ENCODE measurements around the gene KIRREL3. TPM values are rescaled to one million over a fixed set of nuclear protein-coding genes. Genes with fewer than 3 reads are reported as not detected.

The KIRREL3 gene
- polyA plus RNA-seq, 1 donor (not counting 4 experiments of a cell fraction or from before 2014, with no cell fraction given): 0.04 TPM

DNA sequence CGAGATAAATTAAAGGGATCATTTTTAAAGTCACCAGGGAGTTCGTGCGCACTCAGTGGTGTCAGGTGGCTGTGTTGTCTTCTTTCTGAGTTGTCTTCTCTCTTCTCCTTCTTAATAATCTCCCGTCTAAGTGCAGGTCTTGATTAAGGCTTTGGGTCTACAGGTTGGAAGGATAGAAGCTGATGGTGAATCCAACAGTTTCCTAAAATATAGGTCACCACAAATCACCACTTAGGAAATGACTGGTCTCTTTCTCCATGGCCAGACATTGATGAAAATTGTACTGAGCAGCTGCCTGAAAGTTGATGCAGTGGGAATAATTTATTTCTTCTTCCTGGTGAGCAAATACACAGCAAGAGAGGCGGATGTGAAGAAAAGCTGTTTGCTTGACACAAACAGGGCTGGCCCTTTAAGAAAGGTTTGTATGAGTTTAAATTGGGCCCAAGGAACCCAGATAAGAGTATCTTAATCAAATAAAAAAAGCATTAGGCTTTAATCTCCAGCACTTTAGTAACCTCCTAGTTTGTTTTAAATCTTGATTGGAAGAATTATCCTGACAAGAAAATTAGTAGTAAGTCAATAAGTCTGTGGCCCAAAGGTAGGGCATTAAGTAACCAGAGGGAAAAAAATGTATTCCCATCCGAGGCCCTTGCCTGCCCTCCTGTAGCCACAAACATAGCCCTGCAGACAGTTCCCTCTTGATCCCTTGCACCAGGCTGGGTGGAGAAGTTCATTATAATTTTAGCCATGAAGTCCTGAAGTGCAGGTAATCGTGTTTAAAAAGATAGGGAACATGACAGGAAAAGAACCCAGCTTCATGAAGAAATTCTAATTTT, 245.8 kb downstream of the KIRREL3 start:
- Histone ChIP-seq H3K9ac (ENCODE audit: control insufficient read depth, extremely low read depth, insufficient read depth, low read length) (no peak overlapping the region), H2AFZ (ENCODE audit: control insufficient read depth, low read length) (no peak overlapping the region), H3K4me2 (ENCODE audit: control insufficient read depth, extremely low read depth, insufficient read depth, low read depth, low read length) (no peak overlapping the region), H3K9me3 (ENCODE audit: control insufficient read depth, low read depth, low read length) (no peaks in the 10 kb centered on the region), H3K4me3 (ENCODE audit: control insufficient read depth in 2 of 3, extremely low read depth in 1 of 3, insufficient read depth in 2 of 3, low read depth in 1 of 3, low read length in 3 of 3) (no peak overlapping the region), H3K4me1 (ENCODE audit: control insufficient read depth, extremely low read depth, insufficient read depth, low read length) (no peaks in the 10 kb centered on the region), H3K79me2 (ENCODE audit: control insufficient read depth, insufficient read depth, low read length) (no peaks in the 10 kb centered on the region), H3K27me3 (ENCODE audit: control insufficient read depth, extremely low read depth, insufficient read depth, low read length) (no peaks in the 10 kb centered on the region), H3K9me1 (ENCODE audit: control insufficient read depth, extremely low read depth, insufficient read depth, low read length) (no peaks in the 10 kb centered on the region), H3K27ac (ENCODE audit: control insufficient read depth, insufficient read depth, low read length) (no peak overlapping the region), H4K20me1 (ENCODE audit: control insufficient read depth, extremely low read depth, insufficient read depth, low read length) (no peaks in the 10 kb centered on the region), H3K36me3 (ENCODE audit: control insufficient read depth in 2 of 2, extremely low read depth in 1 of 2, insufficient read depth in 2 of 2, low read length in 2 of 2) (no peaks in the 10 kb centered on the region)
- FAIRE-seq (no peak), DNase-seq (ENCODE audit: low read depth, low spot score) (no peak)
- TF ChIP-seq EZH2 (IDR thresholded peaks at IDR 0.05; ENCODE audit: low read length): no peak
- TF ChIP-seq, protein P1, sequence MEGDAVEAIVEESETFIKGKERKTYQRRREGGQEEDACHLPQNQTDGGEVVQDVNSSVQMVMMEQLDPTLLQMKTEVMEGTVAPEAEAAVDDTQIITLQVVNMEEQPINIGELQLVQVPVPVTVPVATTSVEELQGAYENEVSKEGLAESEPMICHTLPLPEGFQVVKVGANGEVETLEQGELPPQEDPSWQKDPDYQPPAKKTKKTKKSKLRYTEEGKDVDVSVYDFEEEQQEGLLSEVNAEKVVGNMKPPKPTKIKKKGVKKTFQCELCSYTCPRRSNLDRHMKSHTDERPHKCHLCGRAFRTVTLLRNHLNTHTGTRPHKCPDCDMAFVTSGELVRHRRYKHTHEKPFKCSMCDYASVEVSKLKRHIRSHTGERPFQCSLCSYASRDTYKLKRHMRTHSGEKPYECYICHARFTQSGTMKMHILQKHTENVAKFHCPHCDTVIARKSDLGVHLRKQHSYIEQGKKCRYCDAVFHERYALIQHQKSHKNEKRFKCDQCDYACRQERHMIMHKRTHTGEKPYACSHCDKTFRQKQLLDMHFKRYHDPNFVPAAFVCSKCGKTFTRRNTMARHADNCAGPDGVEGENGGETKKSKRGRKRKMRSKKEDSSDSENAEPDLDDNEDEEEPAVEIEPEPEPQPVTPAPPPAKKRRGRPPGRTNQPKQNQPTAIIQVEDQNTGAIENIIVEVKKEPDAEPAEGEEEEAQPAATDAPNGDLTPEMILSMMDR (optimal IDR thresholded peaks at IDR 0.05 in 1 of 3, IDR thresholded peaks at IDR 0.05 in 1 of 3, conservative IDR thresholded peaks at IDR 0.05 in 1 of 3; ENCODE audit: extremely low read depth in 1 of 3, insufficient read depth in 2 of 3, low read length in 3 of 3): no peak
- dilution Hi-C loops (cut with MboI; ENCODE audit: extremely low pct_ligation_motif_present, low sequenced_read_pairs): no loop called here

DNA sequence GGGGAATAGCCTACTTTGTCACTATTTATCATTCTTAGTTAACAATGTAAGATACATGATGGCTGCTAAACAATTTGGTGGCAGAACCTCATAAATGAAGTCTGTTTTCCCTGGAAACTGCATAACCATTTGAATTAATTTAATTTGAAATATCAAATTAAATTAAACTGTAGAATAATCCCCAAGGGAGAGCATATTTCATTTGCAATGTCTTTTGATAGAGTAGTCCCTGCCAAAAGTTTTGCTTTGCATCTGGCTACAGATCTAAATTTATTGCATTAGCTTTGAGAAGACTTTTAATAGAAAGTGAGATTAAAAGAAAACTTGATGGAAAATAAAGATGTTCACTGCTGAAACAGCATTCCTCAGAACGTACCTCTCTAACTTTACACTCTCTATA, 246.6 kb downstream of the KIRREL3 start:
- H3K27ac ChIP-seq (ENCODE audit: control insufficient read depth, insufficient read depth, low read length): no peak overlapping the region
- H3K4me3 ChIP-seq (ENCODE audit: control insufficient read depth in 2 of 3, extremely low read depth in 1 of 3, insufficient read depth in 2 of 3, low read depth in 1 of 3, low read length in 3 of 3): no peak overlapping the region
- no peak for FAIRE-seq
- H3K9ac ChIP-seq (ENCODE audit: control insufficient read depth, extremely low read depth, insufficient read depth, low read length): no peak overlapping the region
- H3K36me3 ChIP-seq (ENCODE audit: control insufficient read depth in 2 of 2, extremely low read depth in 1 of 2, insufficient read depth in 2 of 2, low read length in 2 of 2): no peaks in the 10 kb centered on the region
- TF ChIP-seq, protein P1 (optimal IDR thresholded peaks at IDR 0.05 in 1 of 3, IDR thresholded peaks at IDR 0.05 in 1 of 3, conservative IDR thresholded peaks at IDR 0.05 in 1 of 3; ENCODE audit: extremely low read depth in 1 of 3, insufficient read depth in 2 of 3, low read length in 3 of 3): no peak
- no peak for TF ChIP-seq EZH2 (IDR thresholded peaks at IDR 0.05; ENCODE audit: low read length)
- no peaks in the 10 kb centered on the region for H3K27me3 ChIP-seq (ENCODE audit: control insufficient read depth, extremely low read depth, insufficient read depth, low read length)
- no peak for DNase-seq (ENCODE audit: low read depth, low spot score)
- no peaks in the 10 kb centered on the region for H3K9me1 ChIP-seq (ENCODE audit: control insufficient read depth, extremely low read depth, insufficient read depth, low read length)
- H3K9me3 ChIP-seq (ENCODE audit: control insufficient read depth, low read depth, low read length): no peaks in the 10 kb centered on the region
- no peak overlapping the region for H3K4me2 ChIP-seq (ENCODE audit: control insufficient read depth, extremely low read depth, insufficient read depth, low read depth, low read length)
- H3K79me2 ChIP-seq (ENCODE audit: control insufficient read depth, insufficient read depth, low read length): no peaks in the 10 kb centered on the region
- no peaks in the 10 kb centered on the region for H4K20me1 ChIP-seq (ENCODE audit: control insufficient read depth, extremely low read depth, insufficient read depth, low read length)
- dilution Hi-C loops (cut with MboI; ENCODE audit: extremely low pct_ligation_motif_present, low sequenced_read_pairs): no loop called here
- no peak overlapping the region for H2AFZ ChIP-seq (ENCODE audit: control insufficient read depth, low read length)
- H3K4me1 ChIP-seq (ENCODE audit: control insufficient read depth, extremely low read depth, insufficient read depth, low read length): no peaks in the 10 kb centered on the region
